H1 (cell line): Measurements from ENCODE around the gene SPAG17. TPM values are rescaled to one million over a fixed set of nuclear protein-coding genes. Genes with fewer than 3 reads are reported as not detected.
A peak's percentile ranks its signal among the peaks of the same experiment; 100 is the strongest.

Source experiments
- CTCF ChIA-PET: fragments of 300-600 bp; sonication (Branson Sonifier 250); formaldehyde crosslinking; loops from one replicate; lab custom pipeline; 2021; ENCODE audit not compliant: partially characterized antibody; lab: Charles Lee
- POLR2A ChIA-PET: fragments of 300-600 bp; sonication (Branson Sonifier 250); formaldehyde crosslinking; loops from one replicate; lab custom pipeline; 2021; ENCODE audit warnings: inconsistent platforms; ENCODE audit not compliant: partially characterized antibody; lab: Charles Lee
- DNase-seq, 2 experiments: peaks; one replicate each; pipeline versions ENCODE4 v3.0.0 to v3.0.0-alpha.2; 2010 to 2022; ENCODE audit warnings: low spot score in 2 of 2, low read depth in 1 of 2, mixed read lengths in 1 of 2
- FAIRE-seq: peaks from 2 replicates; lab custom pipeline; 2011; peaks lifted over from hg19 to GRCh38; lab: Jason Lieb, UNC
- H2AFZ ChIP-seq: 2 replicates; pipeline ENCODE4 v1.8.1; 2012; ENCODE audit warnings: low read length, inconsistent platforms
- H2AK5ac ChIP-seq: 2 replicates; pipeline ENCODE4 v1.6.1; 2013; ENCODE audit warnings: low read depth, low read length
- H2BK120ac ChIP-seq: replicated peaks from 2 replicates; pipeline ENCODE3; 2013; ENCODE audit warnings: low read depth, low read length, inconsistent platforms
- H2BK12ac ChIP-seq: 2 replicates; pipeline ENCODE4 v1.6.1; 2013; ENCODE audit warnings: low read depth, low read length
- H2BK15ac ChIP-seq: 2 replicates; pipeline ENCODE4 v1.6.1; 2013; ENCODE audit warnings: low read length
- H2BK20ac ChIP-seq: 2 replicates; pipeline ENCODE4 v1.6.1; 2013; ENCODE audit warnings: low read length
- H2BK5ac ChIP-seq: 2 replicates; pipeline ENCODE4 v1.6.1; 2013; ENCODE audit warnings: low read depth, low read length
- H3K14ac ChIP-seq: 2 replicates; pipeline ENCODE4 v1.6.1; 2013; ENCODE audit warnings: inconsistent platforms; ENCODE audit not compliant: insufficient read length
- H3K18ac ChIP-seq: 2 replicates; pipeline ENCODE4 v1.6.1; 2013; ENCODE audit warnings: low read length; ENCODE audit errors: extremely low read depth
- H3K23ac ChIP-seq: 2 replicates; pipeline ENCODE4 v1.6.1; 2013; ENCODE audit warnings: inconsistent platforms; ENCODE audit not compliant: insufficient read length
- H3K23me2 ChIP-seq: 2 replicates; pipeline ENCODE4 v1.6.1; 2013; ENCODE audit warnings: low read depth, low read length
- H3K27ac ChIP-seq: 2 replicates; pipeline ENCODE4 v1.6.1; 2011; ENCODE audit warnings: low read depth, low read length, inconsistent platforms
- H3K27me3 ChIP-seq, 4 experiments: replicated peaks in 1 of 4; 1 replicate in 1 of 4; 2 replicates in 3 of 4; pipeline versions ENCODE4 v1.6.1 to v1.8.1; 2011 to 2013; ENCODE audit warnings: low read length in 3 of 4, mild to moderate bottlenecking in 3 of 4, inconsistent platforms in 2 of 4, mixed read lengths in 2 of 4, moderate library complexity in 1 of 4; ENCODE audit not compliant: control insufficient read depth in 3 of 4, insufficient read depth in 3 of 4; ENCODE audit errors: extremely low read depth in 1 of 4
- H3K36me3 ChIP-seq, 4 experiments: 2 replicates each; pipeline versions ENCODE4 v1.6.1 to v1.8.1; 2011 to 2013; ENCODE audit warnings: mild to moderate bottlenecking in 4 of 4, low read length in 3 of 4, moderate library complexity in 2 of 4, control low read depth in 1 of 4, inconsistent platforms in 1 of 4; ENCODE audit not compliant: insufficient read depth in 4 of 4, control insufficient read depth in 2 of 4
- H3K4ac ChIP-seq: replicated peaks from 2 replicates; pipeline ENCODE3; 2013; ENCODE audit warnings: low read length, low read depth, mixed read lengths, inconsistent platforms; ENCODE audit not compliant: insufficient read length
- H3K4me1 ChIP-seq, 4 experiments: replicated peaks in 1 of 4; 1 replicate in 1 of 4; 2 replicates in 3 of 4; pipeline versions ENCODE4 v1.6.1 to v1.8.1; 2011 to 2013; ENCODE audit warnings: low read length in 3 of 4, inconsistent platforms in 2 of 4, mixed read lengths in 1 of 4; ENCODE audit not compliant: insufficient read depth in 4 of 4, control insufficient read depth in 3 of 4
- H3K4me2 ChIP-seq, 2 experiments: 2 replicates each; pipeline versions ENCODE4 v1.6.1 to v1.8.1; 2011 to 2013; ENCODE audit warnings: low read depth in 2 of 2, low read length in 2 of 2, control low read depth in 1 of 2, inconsistent platforms in 1 of 2, mild to moderate bottlenecking in 1 of 2; ENCODE audit not compliant: insufficient read depth in 1 of 2
- H3K4me3 ChIP-seq, 4 experiments: fragments of 200-600, 300-600 bp in 1 of 4; sonication (generic), shearing (Covaris generic), sonication (Bioruptor Twin) in 1 of 4; 2 replicates each; pipeline versions ENCODE4 v1.5.1 to v1.8.1; 2011 to 2016; ENCODE audit warnings: low read length in 4 of 4, low read depth in 3 of 4, control low read depth in 2 of 4, inconsistent platforms in 2 of 4, mild to moderate bottlenecking in 2 of 4, mixed read lengths in 1 of 4, moderate library complexity in 1 of 4; ENCODE audit not compliant: insufficient read depth in 2 of 4; ENCODE audit errors: extremely low read depth in 1 of 4
- H3K56ac ChIP-seq: replicated peaks from 2 replicates; pipeline ENCODE3; 2013; ENCODE audit warnings: low read depth, mild to moderate bottlenecking, mixed read lengths, low read length, inconsistent platforms; ENCODE audit not compliant: insufficient read length
- H3K79me1 ChIP-seq: 2 replicates; pipeline ENCODE4 v1.6.1; 2013; ENCODE audit warnings: low read depth, low read length, control low read depth
- H3K79me2 ChIP-seq, 2 experiments: 2 replicates each; pipeline versions ENCODE4 v1.6.1 to v1.8.1; 2012 to 2013; ENCODE audit warnings: low read length in 2 of 2, mild to moderate bottlenecking in 2 of 2, inconsistent platforms in 1 of 2; ENCODE audit not compliant: insufficient read depth in 2 of 2, control insufficient read depth in 1 of 2
- H3K9ac ChIP-seq, 4 experiments: replicated peaks in 1 of 4; 1 replicate in 1 of 4; 2 replicates in 3 of 4; pipeline versions ENCODE4 v1.6.1 to v1.8.1; 2011 to 2013; ENCODE audit warnings: low read depth in 3 of 4, low read length in 3 of 4, control low read depth in 2 of 4, mild to moderate bottlenecking in 2 of 4, moderate library complexity in 2 of 4, inconsistent platforms in 1 of 4; ENCODE audit errors: extremely low read depth in 1 of 4
- H3K9me3 ChIP-seq, 2 experiments: 2 replicates each; pipeline versions ENCODE4 v1.6.1 to v1.8.1; 2012 to 2013; ENCODE audit warnings: mild to moderate bottlenecking in 2 of 2, moderate library complexity in 2 of 2, control low read depth in 1 of 2, inconsistent platforms in 1 of 2, low read depth in 1 of 2, low read length in 1 of 2, mixed read lengths in 1 of 2; ENCODE audit not compliant: insufficient read depth in 2 of 2
- H4K20me1 ChIP-seq, 2 experiments: replicated peaks in 1 of 2; 2 replicates each; pipeline versions ENCODE3 to v1.8.1; 2011 to 2013; ENCODE audit warnings: inconsistent platforms in 2 of 2, low read length in 2 of 2, mild to moderate bottlenecking in 1 of 2; ENCODE audit not compliant: insufficient read depth in 2 of 2, control insufficient read depth in 1 of 2
- H4K5ac ChIP-seq: 2 replicates; pipeline ENCODE4 v1.6.1; 2013; ENCODE audit warnings: low read length, low read depth, mixed read lengths, inconsistent platforms; ENCODE audit not compliant: insufficient read length
- H4K8ac ChIP-seq: 2 replicates; pipeline ENCODE4 v1.8.0; 2013; ENCODE audit warnings: mild to moderate bottlenecking, moderate library complexity, low read length, inconsistent platforms; ENCODE audit not compliant: insufficient read depth; ENCODE audit errors: extremely low read depth
- H4K91ac ChIP-seq: replicated peaks from 2 replicates; pipeline ENCODE3; 2013; ENCODE audit warnings: low read length, mixed read lengths, inconsistent platforms; ENCODE audit not compliant: insufficient read length
- BACH1 ChIP-seq: IDR thresholded peaks from 2 replicates; pipeline ENCODE4 v1.6.1; 2012; ENCODE audit warnings: low read length, improper control_type of control experiment
- CEBPB ChIP-seq: IDR thresholded peaks from 2 replicates; pipeline ENCODE4 v1.6.1; 2012; ENCODE audit warnings: low read depth, low read length
- RAD21 ChIP-seq, 2 experiments: IDR thresholded peaks in 1 of 2; conservative IDR thresholded peaks in 1 of 2; 2 replicates each; pipeline ENCODE4 v1.6.1; 2011; ENCODE audit warnings: low read depth in 2 of 2, low read length in 2 of 2, improper control_type of control experiment in 1 of 2, inconsistent platforms in 1 of 2, mild to moderate bottlenecking in 1 of 2, moderate library complexity in 1 of 2
- SIN3A ChIP-seq, 2 experiments: IDR thresholded peaks in 1 of 2; conservative IDR thresholded peaks in 1 of 2; 2 replicates each; pipeline ENCODE4 v1.6.1; 2011 to 2012; ENCODE audit warnings: low read length in 2 of 2, improper control_type of control experiment in 1 of 2, low read depth in 1 of 2, mild to moderate bottlenecking in 1 of 2
- WGBS, 2 experiments: shearing (Covaris generic) in 1 of 2; methylation state at CpG; one replicate each; pipeline versions ENCODE4 v1.1.6 to v1.1.7; 2013 to 2015; ENCODE audit warnings: low lambda C conversion rate in 2 of 2, mixed read lengths in 2 of 2, inconsistent platforms in 1 of 2, low coverage in 1 of 2, missing lambda C conversion rate in 1 of 2; ENCODE audit not compliant: insufficient replicate concordance in 2 of 2, insufficient coverage in 1 of 2, insufficient read length in 1 of 2; ENCODE audit errors: extremely low coverage in 1 of 2, missing lambda C conversion rate in 1 of 2; 5-methylcytosine and 5-hydroxymethylcytosine counted together
- polyA plus RNA-seq, 7 experiments: library from polyadenylated mRNA; depleted of rRNA in 3 of 7; stranded (reverse) in 5 of 7; unstranded in 2 of 7; fragments of >200 nt in 5 of 7; fragments of 200-250 nt in 2 of 7; gene quantifications; 1 replicate in 5 of 7; 2 replicates in 1 of 7; 4 replicates in 1 of 7; pipeline versions ENCODE4 v1.2.1 to v1.2.3, GENCODE V29; 2011 to 2013; ENCODE audit warnings: missing spikeins in 2 of 7, mixed read lengths in 2 of 7
- total RNA-seq: library from RNA; stranded (reverse); fragmentation: NEBNext Ultra II Directional; extraction: Animal tissue kit (Norgen Biotek cat#: 25700); gene quantifications from 2 replicates; pipeline ENCODE4 v1.2.1, GENCODE V29; 2021

The SPAG17 gene
- total and polyA plus RNA-seq, 2 of the 8 experiments (the other 6 are each of a cell fraction or from before 2014, with no cell fraction given) = 0.56 to 0.62 TPM

- H2BK5ac ChIP-seq = no peak overlapping the region
- no peaks in the 10 kb centered on the region; a peak in 1 of 7 replicates for H3K27me3 ChIP-seq
- no peak overlapping the region for H3K23ac ChIP-seq
- H3K79me1 ChIP-seq = no peaks in the 10 kb centered on the region
- WGBS, 2 experiments = 67% methylated on average over 3 of the region's 3 CpGs; no CpG with 5 or more reads in 1 of the 2 experiments
- H3K14ac ChIP-seq = no peak overlapping the region
- H2BK12ac ChIP-seq = no peak overlapping the region
- no peaks in the 10 kb centered on the region for H3K23me2 ChIP-seq
- no peaks in the 10 kb centered on the region for H4K20me1 ChIP-seq
- TF ChIP-seq BACH1 (no peak), SIN3A (conservative IDR thresholded peaks at IDR 0.05 in 1 of 2, IDR thresholded peaks at IDR 0.05 in 1 of 2; ENCODE audit: low read depth in 1 of 2, low read length in 2 of 2) (no peak), CEBPB (no peak), RAD21 (IDR thresholded peaks at IDR 0.05 in 1 of 2, conservative IDR thresholded peaks at IDR 0.05 in 1 of 2; ENCODE audit: low read depth in 2 of 2, low read length in 2 of 2) (peak; percentile 35 to 40; a peak in 3 of 4 replicates)
- no peaks in the 10 kb centered on the region for H3K79me2 ChIP-seq
- H3K4me1 ChIP-seq = no peaks in the 10 kb centered on the region
- DNase-seq = no peak
- POLR2A ChIA-PET = no interaction called here
- H3K4ac ChIP-seq = no peak overlapping the region
- H4K8ac ChIP-seq = no peak overlapping the region
- H3K9ac ChIP-seq = no peak overlapping the region
- H3K56ac ChIP-seq = no peak overlapping the region
- H2BK20ac ChIP-seq = no peak overlapping the region
- no peak overlapping the region for H4K91ac ChIP-seq
- no peaks in the 10 kb centered on the region for H3K36me3 ChIP-seq
- H2BK120ac ChIP-seq = no peak overlapping the region
- H2AFZ ChIP-seq = no peak overlapping the region
- H3K9me3 ChIP-seq = no peaks in the 10 kb centered on the region
- CTCF ChIA-PET = interaction anchor here (1.4 to 1.7 kb wide), 2 partner anchors 60 to 200 kb away, joined by 3 read pairs; no protein-coding TSS in a partner anchor
- H3K27ac ChIP-seq = no peak overlapping the region
- H3K18ac ChIP-seq = no peak overlapping the region
- H4K5ac ChIP-seq = no peak overlapping the region
- no peak overlapping the region for H2BK15ac ChIP-seq
- H2AK5ac ChIP-seq = no peak overlapping the region
- no peak for FAIRE-seq
- no peak overlapping the region for H3K4me3 ChIP-seq
- no peak overlapping the region for H3K4me2 ChIP-seq
Observed at GRCh38 chr1:118023199-118023598, 161.8 kb downstream of the SPAG17 start.
